Smooth muscle cell (in vitro differentiated cells): ENCODE results near the gene PSME3. TPM values are rescaled to one million over a fixed set of nuclear protein-coding genes. Genes with fewer than 3 reads are reported as not detected.
"Not testable (repeated sequence)": the region's sequence is repeated elsewhere in the genome, so short reads cannot be mapped to it uniquely, and the experiment has no call there.

ENCODE experiments used
- DNase-seq: peaks from one replicate; lab custom pipeline; 2025; ENCODE audit not compliant: unreplicated experiment; lab: John Stamatoyannopoulos, UW
- H2AFZ ChIP-seq: fragments of 200-600 bp; sonication (generic); 2 replicates; pipeline ENCODE4 v1.6.0; 2016; ENCODE audit warnings: antibody characterized with exemption, low read depth, mild to moderate bottlenecking
- H3F3A ChIP-seq: fragments of 200-600 bp; sonication (generic); 2 replicates; pipeline ENCODE4 v1.6.0; 2017; ENCODE audit warnings: antibody characterized with exemption, low read depth
- H3K27ac ChIP-seq: fragments of 200-600 bp; sonication (generic); 2 replicates; pipeline ENCODE4 v1.5.1; 2016; ENCODE audit warnings: low read depth, mild to moderate bottlenecking
- H3K27me3 ChIP-seq: fragments of 200-600 bp; sonication (generic); 2 replicates; pipeline ENCODE4 v1.6.1; 2016; ENCODE audit warnings: low read depth, mild to moderate bottlenecking
- H3K36me3 ChIP-seq: fragments of 200-600 bp; sonication (generic); 2 replicates; pipeline ENCODE4 v1.5.1; 2016; ENCODE audit warnings: low read depth
- H3K4me1 ChIP-seq: fragments of 200-600 bp; sonication (generic); 2 replicates; pipeline ENCODE4 v1.5.1; 2016; ENCODE audit warnings: low read depth
- H3K4me2 ChIP-seq: fragments of 200-600 bp; sonication (generic); 2 replicates; pipeline ENCODE4 v1.6.0; 2016; ENCODE audit warnings: mild to moderate bottlenecking
- H3K4me3 ChIP-seq: fragments of 200-600 bp; sonication (generic); 2 replicates; pipeline ENCODE4 v1.5.1; 2016; ENCODE audit warnings: mild to moderate bottlenecking
- H3K79me2 ChIP-seq: fragments of 200-600 bp; sonication (generic); 2 replicates; pipeline ENCODE4 v1.6.0; 2016; ENCODE audit warnings: low read depth, mild to moderate bottlenecking
- H3K9ac ChIP-seq: fragments of 200-600 bp; sonication (generic); 2 replicates; pipeline ENCODE4 v1.6.0; 2016; ENCODE audit warnings: low read depth
- H3K9me3 ChIP-seq: fragments of 200-600 bp; sonication (generic); replicated peaks from 2 replicates; pipeline ENCODE4 v1.5.1; 2016; ENCODE audit warnings: low read depth
- H4K20me1 ChIP-seq: fragments of 200-600 bp; sonication (generic); 2 replicates; pipeline ENCODE4 v1.6.0; 2016; ENCODE audit warnings: low read depth
- CTCF ChIP-seq: fragments of 200-600 bp; sonication (generic); IDR thresholded peaks from 2 replicates; pipeline ENCODE4 v1.5.1; 2017; ENCODE audit warnings: borderline replicate concordance, mild to moderate bottlenecking, antibody characterized with exemption; ENCODE audit not compliant: insufficient read depth, poor library complexity, severe bottlenecking
- WGBS: methylation state at CpG from one replicate; pipeline ENCODE4 v1.1.7; 2016; ENCODE audit warnings: low lambda C conversion rate; 5-methylcytosine and 5-hydroxymethylcytosine counted together
- polyA plus RNA-seq: library from polyadenylated mRNA; unstranded; fragments of >200 nt; fragmentation: Nextera tagmentation; extraction: Ambion mirVana; gene quantifications from 2 replicates; pipeline ENCODE4 v1.2.1, GENCODE V29; 2016
- total RNA-seq: library from RNA; depleted of rRNA; stranded (reverse); fragments of >200 nt; gene quantifications from 2 replicates; pipeline ENCODE4 v1.2.3, GENCODE V29; 2014

The PSME3 gene
- total and polyA plus RNA-seq, 2 experiments from 2014 or later, result 67.1 to 85.3 TPM

GRCh38 chr17:42866216-42866615 lies 33.0 kb downstream of the PSME3 start:
- Histone ChIP-seq H4K20me1 (no peaks in the 10 kb centered on the region), H3K27me3 (no peaks in the 10 kb centered on the region), H3K4me2 (no peak overlapping the region), H3F3A (no peaks in the 10 kb centered on the region), H3K9me3 (peaks cover 6% of the 10 kb centered on the region), H3K9ac (no peak overlapping the region), H3K4me1 (no peaks in the 10 kb centered on the region), H3K4me3 (no peak overlapping the region), H3K27ac (no peak overlapping the region), H3K79me2 (no peaks in the 10 kb centered on the region), H2AFZ (no peak overlapping the region), H3K36me3 (no peaks in the 10 kb centered on the region)
- no peak for DNase-seq
- 93% methylated on average over 4 of the region's 4 CpGs for WGBS
- no peak for TF ChIP-seq CTCF

GRCh38 chr17:42866631-42867575 lies 33.7 kb downstream of the PSME3 start:
- DNase-seq, result no peak
- no peaks in the 10 kb centered on the region for H3K4me1 ChIP-seq
- no peak overlapping the region for H3K9ac ChIP-seq
- WGBS, result 87% methylated on average over 12 of the region's 12 CpGs
- H3K27me3 ChIP-seq, result no peaks in the 10 kb centered on the region
- TF ChIP-seq CTCF, result no peak
- H3K4me3 ChIP-seq, result no peak overlapping the region
- H3K27ac ChIP-seq, result no peak overlapping the region
- no peaks in the 10 kb centered on the region for H4K20me1 ChIP-seq
- H3K4me2 ChIP-seq, result no peak overlapping the region
- H3K79me2 ChIP-seq, result no peaks in the 10 kb centered on the region
- H3K9me3 ChIP-seq, result peaks cover 6% of the 10 kb centered on the region
- no peak overlapping the region for H2AFZ ChIP-seq
- H3F3A ChIP-seq, result no peaks in the 10 kb centered on the region
- H3K36me3 ChIP-seq, result no peaks in the 10 kb centered on the region

GRCh38 chr17:42867694-42868261 lies 34.6 kb downstream of the PSME3 start:
- not testable (repeated sequence) for H3K4me1 ChIP-seq, H3K79me2 ChIP-seq, H3F3A ChIP-seq, H2AFZ ChIP-seq, H3K36me3 ChIP-seq, H3K9ac ChIP-seq, H3K27me3 ChIP-seq, H3K4me3 ChIP-seq, H3K9me3 ChIP-seq, H4K20me1 ChIP-seq, DNase-seq, H3K4me2 ChIP-seq, H3K27ac ChIP-seq
- 97% methylated on average over 19 of the region's 21 CpGs for WGBS

- no peak for DNase-seq
These were observed 35.1 kb downstream of the PSME3 start for GRCh38 chr17:42868338-42868737.

More at GRCh38 chr17:42868338-42868737, 35.1 kb downstream of the PSME3 start:
- Histone ChIP-seq H3K4me2 (no peak overlapping the region), H3K4me3 (no peak overlapping the region), H3F3A (no peaks in the 10 kb centered on the region), H3K27me3 (no peaks in the 10 kb centered on the region), H3K36me3 (no peaks in the 10 kb centered on the region), H3K27ac (no peak overlapping the region), H3K4me1 (no peaks in the 10 kb centered on the region), H3K9me3 (peaks cover 6% of the 10 kb centered on the region), H3K79me2 (no peaks in the 10 kb centered on the region), H3K9ac (no peak overlapping the region), H2AFZ (no peak overlapping the region), H4K20me1 (no peaks in the 10 kb centered on the region)
- no peak for TF ChIP-seq CTCF
- 93% methylated on average over 12 of the region's 12 CpGs for WGBS
